Inferior parietal cortex (tissue), 1 donor: ENCODE data around the gene PCARE.
A peak's percentile ranks its signal among the peaks of the same experiment; 100 is the strongest.
"Not testable (repeated sequence)": the region's sequence is repeated elsewhere in the genome, so short reads cannot be mapped to it uniquely, and the experiment has no call there.

Experiments
- DNase-seq: peaks from one replicate; pipeline ENCODE4 v3.0.0-alpha.2; 2016; ENCODE audit errors: extremely low spot score

PCARE gene

DNA sequence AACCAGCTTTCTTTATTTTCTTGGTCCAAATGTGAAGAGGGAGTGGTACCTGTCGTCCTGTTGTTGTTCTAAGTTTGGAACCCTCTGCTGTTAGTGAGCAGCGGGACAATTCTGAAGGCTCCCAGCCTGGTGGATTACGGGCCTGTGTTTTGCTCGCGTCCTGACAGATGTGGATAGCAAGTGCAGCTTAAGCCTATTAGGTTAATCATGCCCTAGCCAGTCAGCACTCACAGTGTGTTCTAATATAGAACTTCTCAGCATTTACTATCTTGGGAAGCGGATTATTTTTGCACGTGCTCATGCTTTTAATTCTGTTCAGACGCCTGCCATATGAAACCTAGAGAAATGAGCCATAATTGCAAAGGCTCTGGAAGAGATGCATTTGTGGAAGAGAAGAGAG lies at the start of gene PCARE:
Gene PCARE, minus strand, starts transcription at position 113 of the 400 bp plus-strand sequence. CDS start 262 bp downstream, outside the sequence.
- no peak for DNase-seq

DNA sequence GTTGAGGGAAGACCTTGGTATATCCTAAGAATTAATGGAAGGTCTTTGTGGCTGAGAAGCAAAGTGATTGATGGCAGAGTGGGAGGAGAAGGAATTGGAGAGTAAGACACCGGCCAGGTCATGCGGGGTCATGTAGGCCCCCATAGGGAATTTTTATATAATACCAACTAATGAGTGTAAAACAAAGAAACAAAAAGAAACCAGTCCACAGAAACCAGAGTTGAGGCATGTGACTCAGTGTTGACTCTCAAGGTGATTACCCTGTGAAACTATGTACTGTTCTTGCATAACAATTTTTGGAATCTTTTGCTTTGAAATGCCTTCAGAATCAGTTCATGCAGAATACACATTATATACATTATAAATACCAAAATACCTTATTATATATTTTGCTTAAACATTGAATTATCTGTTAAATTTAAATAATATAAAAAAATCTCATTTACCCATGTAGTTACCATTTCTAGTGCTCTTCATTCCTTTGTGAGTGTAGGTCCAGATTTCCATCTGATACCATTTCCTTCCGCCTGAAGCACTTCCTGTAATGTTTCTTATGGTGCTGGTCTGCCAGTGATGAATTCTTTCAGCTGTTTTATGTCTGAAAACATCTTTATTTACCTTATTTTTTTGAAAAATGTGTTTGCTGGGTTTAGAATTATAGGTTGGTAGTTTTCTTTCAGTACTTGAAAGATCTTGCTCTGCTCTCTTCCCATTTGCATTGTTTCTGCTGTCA lies 49.5 kb upstream of the PCARE start:
- DNase-seq: no peak

DNA sequence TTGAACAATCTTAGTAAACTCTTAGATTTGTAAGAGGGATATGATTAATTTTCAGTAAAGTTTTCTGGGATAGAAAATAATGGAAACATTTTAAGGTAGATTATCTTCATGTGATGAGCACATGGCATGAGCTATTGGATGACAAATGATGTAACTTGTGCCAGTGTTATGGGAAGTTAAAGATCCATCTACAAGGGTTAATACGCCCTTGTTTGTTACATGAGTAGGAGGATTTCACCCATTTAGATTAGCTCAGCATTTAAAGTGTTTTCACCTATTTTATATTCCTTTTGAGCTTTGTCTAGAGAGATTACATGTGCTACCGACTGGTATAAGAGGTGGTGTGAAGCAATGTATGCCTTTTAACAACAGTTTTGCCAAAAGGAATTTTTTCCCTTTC lies 46.5 kb upstream of the PCARE start:
- no peak for DNase-seq

DNA sequence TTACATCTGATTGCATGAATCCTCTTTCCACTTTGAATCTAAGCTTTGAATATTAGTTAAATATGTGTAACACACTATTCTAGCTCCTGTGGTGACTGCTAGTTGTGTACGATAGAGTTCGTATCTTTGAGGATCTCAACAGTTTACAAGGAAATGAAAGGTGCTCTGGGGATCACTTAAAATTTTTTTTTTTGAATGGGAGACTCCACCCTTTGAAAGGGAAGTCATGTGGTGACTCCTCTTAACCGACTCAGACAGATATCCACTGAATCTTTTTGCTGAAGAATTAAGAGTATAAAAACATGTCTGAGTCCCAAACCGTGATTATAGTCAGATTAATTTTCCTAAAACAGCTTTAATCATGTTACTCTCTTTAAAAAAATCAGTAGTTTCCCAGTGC lies 44.9 kb upstream of the PCARE start:
- DNase-seq: no peak

GRCh38 chr2:29117636-29118303 lies 43.4 kb upstream of the PCARE start:
- no peak for DNase-seq

DNA sequence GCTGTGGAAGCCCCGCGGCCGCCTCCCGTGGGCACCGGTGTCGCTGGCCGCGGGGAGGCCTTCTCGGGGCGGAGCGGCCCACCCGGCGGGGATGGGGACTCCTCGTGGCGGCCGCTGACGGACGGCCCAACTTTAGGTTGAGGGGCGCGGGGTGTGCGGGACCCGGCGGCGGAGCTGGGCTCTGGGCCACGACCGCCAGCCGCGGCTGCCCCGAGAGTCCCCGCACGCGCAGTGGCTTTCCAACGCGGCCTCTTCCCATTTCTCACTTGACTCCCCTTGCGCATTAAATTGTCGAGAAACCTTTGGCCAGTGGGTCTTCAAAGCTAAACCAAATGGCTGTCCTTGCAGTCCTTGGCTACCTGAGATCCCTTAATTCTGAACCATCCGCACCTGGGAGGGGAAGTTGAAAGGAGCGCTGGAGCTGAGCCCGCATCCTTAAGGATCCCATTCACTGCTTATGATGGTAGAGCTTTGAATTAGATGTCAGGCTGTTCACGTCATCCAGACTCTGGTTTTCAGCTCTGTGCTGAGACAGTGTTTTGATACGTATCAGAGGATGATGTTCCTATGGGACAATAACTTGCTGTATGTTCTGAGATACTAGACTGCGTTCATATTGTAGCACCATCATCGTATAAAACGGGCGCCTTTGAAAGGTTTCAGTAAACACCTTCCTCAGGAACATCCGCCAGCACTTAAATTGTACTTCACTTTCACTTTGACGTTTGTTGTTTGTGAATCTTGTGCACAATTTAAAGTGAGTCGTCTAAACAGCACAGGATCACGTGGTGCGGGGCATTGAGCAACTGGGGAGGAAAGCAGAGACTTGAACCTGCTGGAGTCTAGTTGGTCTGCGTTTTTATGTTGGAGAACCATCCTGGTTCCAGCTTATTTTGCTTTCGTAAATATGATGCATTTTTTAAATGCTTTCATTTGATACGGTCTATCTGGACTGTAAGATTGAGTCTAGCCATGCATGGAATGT lies 41.8 kb upstream of the PCARE start:
- DNase-seq: peak; percentile 84

DNA sequence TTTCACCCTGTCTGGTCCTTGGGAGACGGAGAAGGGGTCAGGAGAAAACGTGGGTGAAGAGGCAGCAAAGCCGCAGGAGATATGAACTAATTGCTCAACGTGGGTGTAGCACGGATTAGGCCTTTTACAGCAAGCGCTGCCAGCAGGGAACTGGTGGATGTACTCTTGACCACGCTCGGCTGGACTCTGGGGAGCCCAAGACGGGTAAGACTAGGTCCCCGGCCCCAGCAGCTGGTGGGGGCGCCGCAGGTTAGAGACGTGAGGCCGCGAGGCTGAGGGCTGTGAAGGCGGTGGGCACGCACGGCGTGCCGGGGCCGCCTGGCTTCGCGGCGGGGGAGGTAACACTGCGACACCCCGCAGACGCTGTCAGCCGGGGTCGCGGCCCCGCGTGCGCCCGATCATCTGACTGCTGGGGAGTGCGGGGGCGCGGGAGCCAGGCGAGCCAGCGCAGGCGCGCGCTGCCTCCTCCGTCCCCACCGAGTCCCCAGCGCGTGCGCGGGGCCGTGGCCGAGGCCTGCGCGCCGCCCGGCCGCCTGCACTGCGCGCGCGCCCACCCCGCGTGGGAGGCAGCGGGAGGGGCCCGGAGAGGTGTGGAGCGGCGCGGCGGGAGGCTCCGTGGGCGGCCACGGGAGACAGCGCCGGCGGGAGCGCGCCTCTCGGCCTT lies 40.8 kb upstream of the PCARE start, which contains the start of gene CLIP4:
Gene CLIP4, plus strand, starts transcription at position 470 of the 664 bp plus-strand sequence. CDS start 5,974 bp downstream, outside the sequence.
- DNase-seq: peak; percentile 60

DNA sequence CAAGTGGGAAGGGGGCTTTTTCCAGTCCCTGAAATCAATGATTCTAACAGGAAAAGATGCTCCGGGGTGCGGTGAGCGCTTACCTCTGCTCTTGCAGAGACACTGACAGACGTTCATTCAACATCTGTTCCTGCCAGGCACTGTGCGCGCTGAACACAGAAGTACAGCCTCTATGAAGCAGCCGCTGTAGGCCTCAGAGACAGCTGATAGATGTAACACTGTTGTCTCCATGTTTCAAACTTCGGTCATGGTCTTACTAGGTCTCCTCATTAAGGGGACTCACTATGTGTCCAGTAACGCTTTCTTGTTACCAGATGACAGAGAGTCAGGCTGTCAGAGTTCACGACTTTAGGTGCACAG lies 40.2 kb upstream of the PCARE start:
- no peak for DNase-seq

- no peak for DNase-seq
These were observed 39.6 kb upstream of the PCARE start for GRCh38 chr2:29113891-29114321.

DNA sequence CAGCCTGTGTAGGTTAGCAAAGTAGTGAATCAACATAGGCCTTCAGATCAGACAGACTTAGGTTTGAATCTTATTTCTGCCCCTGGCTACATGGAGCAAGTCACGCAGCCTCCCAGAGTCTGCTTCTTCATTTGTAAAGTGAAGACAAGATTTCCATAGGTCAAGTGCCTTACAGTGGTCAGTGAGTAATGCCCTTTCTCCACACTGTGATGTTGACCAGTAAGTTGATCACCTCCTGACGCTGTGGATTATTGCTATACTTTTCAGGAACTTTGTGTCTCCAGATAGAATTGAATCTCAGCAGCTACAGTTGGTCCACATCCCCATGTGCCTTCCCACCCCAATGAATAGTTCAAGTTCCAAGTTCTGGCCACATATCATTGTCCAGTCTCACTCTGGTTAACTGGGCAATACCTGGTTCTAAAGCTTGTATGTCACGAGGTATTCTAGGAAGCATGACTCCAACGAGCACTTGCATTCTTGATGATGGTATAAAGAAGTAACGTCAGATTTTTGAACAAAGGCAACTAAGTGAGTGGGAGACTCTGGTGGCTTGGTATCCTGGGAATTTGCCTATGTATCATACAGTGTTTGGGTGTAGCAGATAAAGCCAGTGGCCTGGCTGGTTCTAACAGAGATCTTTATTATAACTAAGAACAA lies 38.8 kb upstream of the PCARE start:
- no peak for DNase-seq

- DNase-seq: no peak
These were observed 38.1 kb upstream of the PCARE start for GRCh38 chr2:29112379-29112778.

DNA sequence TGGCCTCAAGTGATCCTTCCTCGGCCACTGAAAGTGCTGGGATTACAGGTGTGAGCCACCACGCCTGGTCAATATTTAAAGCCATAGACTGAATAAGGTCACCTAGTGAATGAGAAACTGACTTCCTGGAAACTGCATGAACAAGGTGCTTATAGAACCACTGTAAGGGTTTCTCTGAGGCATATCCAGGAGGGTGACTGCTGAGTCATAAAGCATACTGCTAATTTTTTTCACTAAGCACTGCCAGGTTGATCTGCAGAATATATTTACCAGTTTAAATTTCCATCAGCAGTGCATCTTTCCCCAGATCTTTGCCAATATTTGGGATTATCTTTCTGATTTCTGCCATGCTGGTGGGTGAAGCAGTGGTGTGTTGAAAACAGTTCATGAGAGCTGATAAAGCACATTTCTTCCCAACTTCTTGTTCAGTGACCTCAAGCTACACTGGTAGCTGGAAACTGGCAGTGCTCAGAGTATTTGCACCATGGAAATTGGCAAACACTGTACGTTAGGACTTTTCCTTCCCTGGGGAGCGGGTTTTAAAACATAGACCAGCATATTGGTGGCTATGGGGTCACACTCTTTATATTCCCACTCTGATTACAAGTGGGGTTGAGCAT lies 36.7 kb upstream of the PCARE start:
- DNase-seq: no peak

GRCh38 chr2:29109246-29109645 lies 34.9 kb upstream of the PCARE start:
- DNase-seq: no peak

DNA sequence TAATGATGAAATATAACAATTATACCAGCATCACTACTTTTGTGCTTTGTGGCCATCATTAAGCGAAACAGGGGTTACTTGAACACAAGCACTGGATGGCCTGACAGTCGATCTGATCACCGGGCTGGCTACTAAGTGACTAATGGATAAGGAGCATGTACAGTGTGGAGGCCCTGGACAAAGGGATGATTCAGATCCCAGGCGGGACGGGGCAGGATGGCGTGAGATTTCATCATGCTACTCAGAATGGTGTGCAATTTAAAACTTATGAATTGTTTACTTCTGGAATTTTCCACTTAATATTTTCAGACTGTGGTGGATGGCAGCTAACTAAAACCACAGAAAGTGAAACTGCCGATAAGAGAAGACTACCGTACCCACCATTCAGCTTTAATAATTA lies 33.9 kb upstream of the PCARE start:
- DNase-seq: no peak

GRCh38 chr2:29107547-29107946 lies 33.2 kb upstream of the PCARE start:
- DNase-seq: not testable (repeated sequence)

GRCh38 chr2:29106980-29107388 lies 32.7 kb upstream of the PCARE start:
- DNase-seq: no peak

- DNase-seq: no peak
These were observed 31.9 kb upstream of the PCARE start for GRCh38 chr2:29106256-29106655.

GRCh38 chr2:29105375-29105774 lies 31.1 kb upstream of the PCARE start:
- DNase-seq: no peak

GRCh38 chr2:29104688-29105087 lies 30.4 kb upstream of the PCARE start:
- no peak for DNase-seq

DNA sequence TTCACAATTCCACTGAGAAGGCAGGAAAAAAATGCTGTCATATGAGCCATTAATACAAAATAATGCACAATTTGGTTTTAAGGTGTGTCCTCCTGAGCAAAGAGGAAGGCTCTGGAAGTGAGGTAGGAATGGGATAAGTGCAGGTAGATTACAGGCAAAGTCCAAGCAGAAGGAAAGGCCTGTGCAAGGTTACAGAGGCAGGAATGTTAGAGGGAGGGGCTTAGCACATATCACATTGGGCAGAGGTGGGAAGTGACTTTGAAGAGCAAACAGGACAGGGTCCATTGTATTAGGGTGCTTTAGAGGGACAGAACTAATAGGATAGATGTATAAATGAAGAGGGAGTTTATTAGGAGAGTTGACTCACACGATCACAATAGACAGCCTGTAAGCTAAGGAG lies 26.2 kb upstream of the PCARE start:
- DNase-seq: no peak

DNA sequence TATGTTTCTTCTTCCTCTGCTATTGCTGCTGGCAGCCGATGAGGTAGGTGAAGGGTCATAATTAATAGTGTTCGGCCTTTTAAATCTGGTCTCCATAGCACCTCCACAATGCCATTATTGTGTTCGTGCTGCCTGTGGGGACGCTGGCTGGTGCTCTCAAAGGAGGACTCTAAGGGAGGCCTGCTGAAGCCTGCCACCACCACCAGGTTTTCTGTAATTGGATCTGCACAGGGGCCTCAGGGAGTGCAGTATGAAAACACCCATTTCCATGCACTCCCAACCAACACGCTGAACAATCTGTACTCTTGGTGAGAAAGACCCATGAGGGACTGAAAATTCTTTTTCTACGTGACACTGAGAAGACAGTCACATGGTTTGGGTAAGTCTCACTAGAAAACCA lies 23.2 kb upstream of the PCARE start:
- no peak for DNase-seq
